ENCODE data around the gene KRT17.
"Not testable (repeated sequence)": the region's sequence is repeated elsewhere in the genome, so short reads cannot be mapped to it uniquely, and the experiment has no call there.

Gene KRT17

DNA sequence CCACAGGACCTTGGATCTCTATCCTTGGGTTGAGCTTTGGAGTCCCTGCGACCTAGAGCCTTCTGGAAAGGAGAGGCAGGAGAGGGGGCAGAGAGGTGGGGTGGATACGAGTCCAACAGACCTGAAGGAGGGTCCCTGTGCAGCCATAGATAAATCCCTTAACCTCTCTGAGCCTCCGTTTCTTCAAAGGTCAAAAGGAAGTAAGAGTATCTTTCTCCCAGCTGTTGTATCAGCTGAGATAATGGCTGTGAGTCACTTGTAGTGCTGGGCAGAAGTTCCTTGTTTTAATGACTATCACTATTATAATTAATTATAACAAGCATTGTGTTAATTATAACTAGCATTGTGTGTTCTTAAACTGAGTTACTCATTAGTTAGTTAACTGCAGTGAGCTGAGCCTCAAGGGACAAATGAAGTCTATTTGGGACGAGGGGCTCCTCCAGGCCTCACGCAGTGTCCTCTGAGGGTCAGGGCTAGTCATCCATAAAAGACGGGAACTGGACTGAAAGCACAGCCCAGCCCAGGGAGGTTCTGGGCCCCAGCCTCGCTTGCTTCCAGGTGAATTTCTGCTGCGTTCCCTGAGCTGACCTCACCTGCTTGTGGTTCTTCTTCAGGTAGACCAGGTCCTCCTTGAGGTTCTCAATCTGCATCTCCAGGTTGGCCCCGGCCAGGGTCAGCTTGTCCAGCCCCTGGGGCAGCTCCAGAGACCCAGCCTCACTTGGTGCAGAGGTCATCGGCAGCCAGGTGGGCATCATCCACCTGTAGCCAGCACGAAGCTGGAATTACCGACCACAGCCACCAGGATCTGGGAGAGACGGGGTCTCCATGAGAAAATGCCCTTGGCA, 5.7 kb upstream of the KRT17 start:
- TF ChIP-seq CTCF (IDR thresholded peaks at IDR 0.05; ENCODE audit: borderline replicate concordance, control extremely low read depth, extremely low read depth, insufficient read depth, missing control alignments) = no peak
- in situ Hi-C loops (cut with MboI; ENCODE audit: low sequenced_read_pairs, unreplicated experiment) = no loop called here
- DNase-seq (ENCODE audit: low spot score) = no peak

GRCh38 chr17:41629316-41629715, 4.9 kb upstream of the KRT17 start:
- in situ Hi-C loops (cut with MboI; ENCODE audit: low sequenced_read_pairs, unreplicated experiment) = no loop called here
- no peak for DNase-seq (ENCODE audit: low spot score)

GRCh38 chr17:41628621-41629255, 4.4 kb upstream of the KRT17 start:
- DNase-seq (ENCODE audit: low spot score); in situ Hi-C loops (cut with MboI; ENCODE audit: low sequenced_read_pairs, unreplicated experiment): not testable (repeated sequence)

More at GRCh38 chr17:41629316-41629715, 4.9 kb upstream of the KRT17 start:
- TF ChIP-seq CTCF (IDR thresholded peaks at IDR 0.05; ENCODE audit: borderline replicate concordance, control extremely low read depth, extremely low read depth, insufficient read depth, missing control alignments) = no peak

- in situ Hi-C loops (cut with MboI; ENCODE audit: low sequenced_read_pairs, unreplicated experiment); DNase-seq (ENCODE audit: low spot score): not testable (repeated sequence)
These were observed 3.6 kb upstream of the KRT17 start for GRCh38 chr17:41628073-41628370.

- TF ChIP-seq CTCF (IDR thresholded peaks at IDR 0.05; ENCODE audit: borderline replicate concordance, control extremely low read depth, extremely low read depth, insufficient read depth, missing control alignments) = no peak
- DNase-seq (ENCODE audit: low spot score) = no peak
- in situ Hi-C loops (cut with MboI; ENCODE audit: low sequenced_read_pairs, unreplicated experiment) = no loop called here
These were observed 3.1 kb upstream of the KRT17 start for GRCh38 chr17:41627316-41628072.

GRCh38 chr17:41626914-41627295, 2.5 kb upstream of the KRT17 start:
- DNase-seq (ENCODE audit: low spot score); in situ Hi-C loops (cut with MboI; ENCODE audit: low sequenced_read_pairs, unreplicated experiment): not testable (repeated sequence)

GRCh38 chr17:41626028-41626913, 1.9 kb upstream of the KRT17 start:
- DNase-seq (ENCODE audit: low spot score); in situ Hi-C loops (cut with MboI; ENCODE audit: low sequenced_read_pairs, unreplicated experiment): not testable (repeated sequence)

DNA sequence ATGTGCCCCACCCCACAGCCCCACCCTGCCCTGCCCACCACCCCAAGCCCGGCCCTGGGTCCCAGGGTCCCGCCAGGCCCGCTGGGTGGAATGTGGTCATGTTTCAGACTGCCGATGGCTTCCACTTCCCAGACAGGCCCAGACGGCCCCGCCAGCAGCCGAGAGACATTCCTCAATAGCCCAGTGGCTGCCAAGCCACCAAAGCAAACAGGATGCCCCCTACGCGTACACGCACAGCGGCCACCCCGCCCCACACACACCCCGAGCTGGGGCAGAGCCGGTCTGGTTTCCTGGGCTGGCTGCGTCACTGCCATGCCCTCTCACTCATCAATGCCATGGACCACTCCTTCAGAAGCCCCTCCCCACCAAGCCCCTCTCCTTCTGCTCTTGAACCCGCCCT, 1.2 kb upstream of the KRT17 start:
- TF ChIP-seq CTCF (IDR thresholded peaks at IDR 0.05; ENCODE audit: borderline replicate concordance, control extremely low read depth, extremely low read depth, insufficient read depth, missing control alignments) = no peak
- in situ Hi-C loops (cut with MboI; ENCODE audit: low sequenced_read_pairs, unreplicated experiment) = no loop called here
- DNase-seq (ENCODE audit: low spot score) = no peak

DNA sequence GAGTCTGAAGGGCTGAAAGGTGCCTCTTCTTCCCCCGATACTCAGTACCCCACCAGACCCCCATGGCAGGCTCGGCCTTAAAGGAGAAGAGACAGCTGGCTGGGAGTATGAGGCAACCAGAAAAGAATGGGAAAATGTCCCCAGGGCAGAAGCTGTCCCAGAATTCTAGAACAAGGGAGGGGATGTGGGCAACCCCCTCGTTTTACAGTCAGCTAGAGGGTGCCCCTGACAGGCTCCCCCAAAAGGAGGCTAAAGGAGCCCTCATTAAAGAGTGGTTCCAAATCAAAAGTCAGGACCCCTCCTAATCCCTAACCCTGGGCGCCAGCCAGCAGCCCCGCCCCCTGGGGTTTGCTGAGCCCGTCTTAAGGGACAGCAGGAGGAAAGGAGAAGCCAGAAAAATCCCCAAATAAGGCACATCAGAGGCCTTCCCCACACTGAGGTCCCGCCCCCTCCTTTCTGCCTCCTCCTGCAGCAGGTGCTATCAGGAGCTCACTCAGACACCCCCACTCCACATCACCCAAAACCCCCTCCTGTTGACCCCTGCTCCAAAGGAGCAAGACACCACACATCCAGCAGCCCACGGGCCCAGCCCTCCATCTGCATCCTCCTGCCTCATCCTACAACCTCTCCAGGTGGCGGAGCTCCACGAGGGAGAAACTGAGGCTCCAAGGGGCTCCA, 1.1 kb downstream of the KRT17 start:
- in situ Hi-C loops (cut with MboI; ENCODE audit: low sequenced_read_pairs, unreplicated experiment); DNase-seq (ENCODE audit: low spot score): not testable (repeated sequence)

DNA sequence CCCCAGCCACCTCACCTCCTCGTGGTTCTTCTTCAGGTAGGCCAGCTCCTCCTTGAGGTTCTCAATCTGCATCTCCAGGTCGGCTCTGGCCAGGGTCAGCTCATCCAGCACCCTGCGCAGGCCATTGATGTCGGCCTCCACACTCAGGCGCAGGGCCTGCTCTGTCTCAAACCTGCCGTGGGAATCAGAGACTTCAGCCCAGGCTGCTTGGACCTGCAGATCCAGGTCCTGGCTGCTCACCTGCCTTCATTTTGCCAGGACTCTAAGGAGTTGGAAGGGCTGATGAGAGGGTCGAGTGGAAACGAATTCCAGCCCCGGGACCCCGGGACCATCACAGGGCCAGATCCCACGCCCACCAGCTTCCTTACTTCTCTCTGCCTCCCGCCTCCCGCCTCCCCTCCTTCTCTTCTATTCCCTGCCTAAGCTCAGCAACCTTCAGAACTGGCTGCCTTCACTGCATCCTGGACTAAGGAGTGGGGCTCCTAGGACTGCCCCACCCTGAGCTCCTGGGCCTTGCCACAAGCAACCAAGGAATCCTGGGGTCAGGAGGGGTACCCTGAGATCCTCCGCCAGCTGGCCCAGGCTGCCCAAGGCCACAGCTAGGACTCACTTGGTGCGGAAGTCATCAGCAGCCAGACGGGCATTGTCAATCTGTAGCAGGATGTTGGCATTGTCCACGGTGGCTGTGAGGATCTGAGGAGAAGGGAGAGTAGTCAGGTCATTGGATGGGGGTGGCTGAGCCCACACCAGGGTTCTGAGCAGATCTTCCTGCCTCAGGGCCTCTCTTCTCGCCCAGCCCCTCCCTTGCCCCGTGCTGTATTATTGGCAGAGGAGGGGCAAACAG, 1.8 kb downstream of the KRT17 start:
- DNase-seq (ENCODE audit: low spot score); in situ Hi-C loops (cut with MboI; ENCODE audit: low sequenced_read_pairs, unreplicated experiment): not testable (repeated sequence)

All from GM13976 (cell line).